ENCODE measurements around the gene FXYD6.
A peak's percentile ranks its signal among the peaks of the same experiment; 100 is the strongest.

FXYD6 gene

DNA sequence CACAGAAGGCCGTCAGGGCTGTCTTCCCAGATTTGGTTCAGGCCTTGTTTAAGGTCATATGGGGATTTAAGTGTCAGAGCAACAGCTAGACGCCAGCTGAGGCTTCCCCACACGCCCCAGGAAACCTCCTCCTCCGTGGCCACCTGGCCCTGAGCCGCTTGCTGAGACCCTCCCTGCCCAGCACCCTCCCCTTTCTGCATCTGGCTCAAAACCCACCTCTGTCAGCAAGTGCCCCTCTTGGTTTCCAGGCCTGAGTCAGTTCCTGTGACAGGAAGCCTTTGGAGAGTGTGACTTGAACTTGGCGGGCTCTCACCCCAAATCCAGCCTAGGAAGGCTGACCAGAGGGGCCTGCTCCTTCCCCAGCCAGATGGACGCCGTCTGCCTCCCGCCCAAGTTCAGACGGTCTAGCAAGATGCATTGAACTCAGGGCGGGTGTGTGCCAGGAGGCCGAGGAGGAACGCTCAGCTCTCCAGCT, 52.5 kb downstream of the FXYD6 start:
- Histone ChIP-seq H3K4me2 (ENCODE audit: low read depth, low read length, poor library complexity, severe bottlenecking) (no peak overlapping the region), H3F3A (ENCODE audit: insufficient read depth) (no peaks in the 10 kb centered on the region), H3K4me3 (ENCODE audit: insufficient read depth, low read length, poor library complexity, severe bottlenecking) (no peak overlapping the region), H3K27ac (ENCODE audit: low read depth, low read length) (no peak overlapping the region), H4K20me1 (ENCODE audit: low read depth, low read length) (no peaks in the 10 kb centered on the region), H3K79me2 (ENCODE audit: insufficient read depth, low read length) (no peaks in the 10 kb centered on the region), H3K27me3 (ENCODE audit: low read length) (no peaks in the 10 kb centered on the region), H2AFZ (ENCODE audit: low read depth, low read length, severe bottlenecking) (no peak overlapping the region), H3K9ac (ENCODE audit: low read length) (no peak overlapping the region), H3K9me2 (replicated peaks; ENCODE audit: insufficient read depth, low read length) (no peaks in the 10 kb centered on the region), H3K9me3 (ENCODE audit: insufficient read depth, low read length) (no peaks in the 10 kb centered on the region), H3K36me3 (ENCODE audit: low read length) (no peaks in the 10 kb centered on the region)
- TF ChIP-seq EZH2phosphoT487 (conservative IDR thresholded peaks at IDR 0.05; ENCODE audit: low read length) (no peak), CTCF (IDR thresholded peaks at IDR 0.05; ENCODE audit: insufficient read depth, low read length, poor library complexity, severe bottlenecking) (no peak)

DNA sequence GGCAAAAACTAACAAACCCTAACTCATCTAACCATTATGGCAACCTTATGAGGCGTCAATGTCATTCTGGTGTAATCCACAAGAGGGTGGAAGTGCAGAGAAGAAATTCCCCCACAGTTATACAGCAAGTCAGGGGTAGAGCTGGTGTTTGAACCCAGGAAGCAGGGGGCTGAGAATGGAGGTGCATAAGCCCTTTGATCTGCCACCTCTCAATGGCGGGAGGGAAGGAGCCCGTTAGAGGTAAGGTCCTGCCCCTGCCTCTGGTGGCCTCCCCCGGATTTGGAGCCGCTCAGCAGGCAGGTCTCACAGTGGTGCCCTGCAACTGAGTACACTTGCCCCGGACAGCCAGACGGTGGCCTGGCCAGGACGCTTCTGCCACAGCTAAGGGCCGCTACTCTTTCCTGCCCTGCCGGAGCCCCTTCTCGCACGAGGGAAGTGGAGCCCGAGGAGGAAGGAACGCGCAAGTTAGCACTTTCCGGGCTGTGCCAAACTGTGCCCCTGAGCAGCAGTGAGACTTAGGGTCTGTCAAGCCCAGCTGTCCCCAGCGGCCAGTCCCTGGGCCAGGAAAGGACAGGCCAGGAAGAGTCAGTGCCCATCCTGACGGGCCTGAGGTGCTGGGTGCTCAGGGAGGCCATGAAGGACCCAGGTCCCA, 53.0 kb downstream of the FXYD6 start:
- Histone ChIP-seq H3K4me3 (ENCODE audit: insufficient read depth, low read length, poor library complexity, severe bottlenecking) (no peak overlapping the region), H3K9me2 (replicated peaks; ENCODE audit: insufficient read depth, low read length) (no peaks in the 10 kb centered on the region), H3K36me3 (ENCODE audit: low read length) (no peaks in the 10 kb centered on the region), H4K20me1 (ENCODE audit: low read depth, low read length) (no peaks in the 10 kb centered on the region), H3K27ac (ENCODE audit: low read depth, low read length) (no peak overlapping the region), H3K79me2 (ENCODE audit: insufficient read depth, low read length) (no peaks in the 10 kb centered on the region), H3K4me2 (ENCODE audit: low read depth, low read length, poor library complexity, severe bottlenecking) (no peak overlapping the region), H3K9ac (ENCODE audit: low read length) (no peak overlapping the region), H3K9me3 (ENCODE audit: insufficient read depth, low read length) (no peaks in the 10 kb centered on the region), H3K27me3 (ENCODE audit: low read length) (no peaks in the 10 kb centered on the region), H3F3A (ENCODE audit: insufficient read depth) (no peaks in the 10 kb centered on the region), H2AFZ (ENCODE audit: low read depth, low read length, severe bottlenecking) (no peak overlapping the region)
- TF ChIP-seq EZH2phosphoT487 (conservative IDR thresholded peaks at IDR 0.05; ENCODE audit: low read length) (no peak), CTCF (IDR thresholded peaks at IDR 0.05; ENCODE audit: insufficient read depth, low read length, poor library complexity, severe bottlenecking) (no peak)

- H3K79me2 ChIP-seq (ENCODE audit: insufficient read depth, low read length) = no peaks in the 10 kb centered on the region
- no peak overlapping the region for H3K4me3 ChIP-seq (ENCODE audit: insufficient read depth, low read length, poor library complexity, severe bottlenecking)
- no peak overlapping the region for H2AFZ ChIP-seq (ENCODE audit: low read depth, low read length, severe bottlenecking)
- H3K9ac ChIP-seq (ENCODE audit: low read length) = no peak overlapping the region
- no peaks in the 10 kb centered on the region for H3K27me3 ChIP-seq (ENCODE audit: low read length)
- no peak overlapping the region for H3K4me2 ChIP-seq (ENCODE audit: low read depth, low read length, poor library complexity, severe bottlenecking)
- no peaks in the 10 kb centered on the region for H3F3A ChIP-seq (ENCODE audit: insufficient read depth)
- no peak overlapping the region for H3K27ac ChIP-seq (ENCODE audit: low read depth, low read length)
- no peaks in the 10 kb centered on the region for H3K9me3 ChIP-seq (ENCODE audit: insufficient read depth, low read length)
- no peak for TF ChIP-seq EZH2phosphoT487 (conservative IDR thresholded peaks at IDR 0.05; ENCODE audit: low read length)
- TF ChIP-seq CTCF (IDR thresholded peaks at IDR 0.05; ENCODE audit: insufficient read depth, low read length, poor library complexity, severe bottlenecking) = peak; percentile 42
- H3K9me2 ChIP-seq (replicated peaks; ENCODE audit: insufficient read depth, low read length) = no peaks in the 10 kb centered on the region
- H4K20me1 ChIP-seq (ENCODE audit: low read depth, low read length) = no peaks in the 10 kb centered on the region
- H3K36me3 ChIP-seq (ENCODE audit: low read length) = no peaks in the 10 kb centered on the region
Measured at GRCh38 chr11:117822074-117823033, 54.1 kb downstream of the FXYD6 start.

Data from SU-DHL-6 (cell line).